ENCODE measurements around the gene ITGB1.
"Not testable (repeated sequence)": the region's sequence is repeated elsewhere in the genome, so short reads cannot be mapped to it uniquely, and the experiment has no call there.

The ITGB1 gene

GRCh38 chr10:32980558-32981468 lies 22.8 kb upstream of the ITGB1 start:
- peak; percentile 94 for DNase-seq (ENCODE audit: low read depth)

- no peak for DNase-seq (ENCODE audit: low read depth)
These were observed 22.2 kb upstream of the ITGB1 start for GRCh38 chr10:32980242-32980557.

- DNase-seq (ENCODE audit: low read depth), result not testable (repeated sequence)
These were observed 21.7 kb upstream of the ITGB1 start for GRCh38 chr10:32979719-32980118.

GRCh38 chr10:32979041-32979440 lies 21.0 kb upstream of the ITGB1 start:
- no peak for DNase-seq (ENCODE audit: low read depth)

- not testable (repeated sequence) for DNase-seq (ENCODE audit: low read depth)
These were observed 20.1 kb upstream of the ITGB1 start for GRCh38 chr10:32977846-32978809.

- DNase-seq (ENCODE audit: low read depth), result no peak
These were observed 18.3 kb upstream of the ITGB1 start for GRCh38 chr10:32976338-32976737.

- DNase-seq (ENCODE audit: low read depth), result no peak
These were observed 14.9 kb upstream of the ITGB1 start for GRCh38 chr10:32972929-32973328.

GRCh38 chr10:32972460-32972859 lies 14.4 kb upstream of the ITGB1 start:
- no peak for DNase-seq (ENCODE audit: low read depth)

GRCh38 chr10:32971536-32972091 lies 13.6 kb upstream of the ITGB1 start:
- no peak for DNase-seq (ENCODE audit: low read depth)

GRCh38 chr10:32970910-32971309 lies 12.9 kb upstream of the ITGB1 start:
- DNase-seq (ENCODE audit: low read depth), result no peak

- DNase-seq (ENCODE audit: low read depth), result no peak
These were observed 6.2 kb upstream of the ITGB1 start for GRCh38 chr10:32964270-32964669.

GRCh38 chr10:32963096-32963495 lies 5.1 kb upstream of the ITGB1 start:
- no peak for DNase-seq (ENCODE audit: low read depth)

GRCh38 chr10:32962521-32962920 lies 4.5 kb upstream of the ITGB1 start:
- no peak for DNase-seq (ENCODE audit: low read depth)

- no peak for DNase-seq (ENCODE audit: low read depth)
These were observed 3.9 kb upstream of the ITGB1 start for GRCh38 chr10:32961895-32962369.

GRCh38 chr10:32961343-32961894 lies 3.4 kb upstream of the ITGB1 start:
- DNase-seq (ENCODE audit: low read depth), result no peak

- no peak for DNase-seq (ENCODE audit: low read depth)
These were observed 2.0 kb upstream of the ITGB1 start for GRCh38 chr10:32960022-32960421.

GRCh38 chr10:32959006-32959920 lies 1.2 kb upstream of the ITGB1 start:
- DNase-seq (ENCODE audit: low read depth), result no peak

GRCh38 chr10:32957341-32958084 lies 517 bp downstream of the ITGB1 start:
- no peak for DNase-seq (ENCODE audit: low read depth)

GRCh38 chr10:32956365-32957197 lies 1.4 kb downstream of the ITGB1 start:
- no peak for DNase-seq (ENCODE audit: low read depth)

Measured in fibroblast of the conjunctiva (primary cell).